G401 (cell line): ENCODE measurements around the gene NRP1. TPM values are rescaled to one million over a fixed set of nuclear protein-coding genes. Genes with fewer than 3 reads are reported as not detected.
A peak's percentile ranks its signal among the peaks of the same experiment; 100 is the strongest.

ENCODE experiments used
- DNase-seq: peaks from one replicate; pipeline ENCODE4 v3.0.0-alpha.2; 2015; ENCODE audit warnings: low spot score
- in situ Hi-C: cut with HindIII; loops from 2 replicates; pipeline ENCODE4 v1.10.0; 2016; ENCODE audit warnings: low sequenced_read_pairs, mixed read lengths
- total RNA-seq: library from RNA; depleted of rRNA; stranded (reverse); fragments of >200 nt; shearing (Covaris generic); gene quantifications from 2 replicates; pipeline ENCODE4 v1.2.3, GENCODE V29; 2014

The NRP1 gene
- total RNA-seq, 1 experiment from 2014 or later, result 17.1 TPM

DNA sequence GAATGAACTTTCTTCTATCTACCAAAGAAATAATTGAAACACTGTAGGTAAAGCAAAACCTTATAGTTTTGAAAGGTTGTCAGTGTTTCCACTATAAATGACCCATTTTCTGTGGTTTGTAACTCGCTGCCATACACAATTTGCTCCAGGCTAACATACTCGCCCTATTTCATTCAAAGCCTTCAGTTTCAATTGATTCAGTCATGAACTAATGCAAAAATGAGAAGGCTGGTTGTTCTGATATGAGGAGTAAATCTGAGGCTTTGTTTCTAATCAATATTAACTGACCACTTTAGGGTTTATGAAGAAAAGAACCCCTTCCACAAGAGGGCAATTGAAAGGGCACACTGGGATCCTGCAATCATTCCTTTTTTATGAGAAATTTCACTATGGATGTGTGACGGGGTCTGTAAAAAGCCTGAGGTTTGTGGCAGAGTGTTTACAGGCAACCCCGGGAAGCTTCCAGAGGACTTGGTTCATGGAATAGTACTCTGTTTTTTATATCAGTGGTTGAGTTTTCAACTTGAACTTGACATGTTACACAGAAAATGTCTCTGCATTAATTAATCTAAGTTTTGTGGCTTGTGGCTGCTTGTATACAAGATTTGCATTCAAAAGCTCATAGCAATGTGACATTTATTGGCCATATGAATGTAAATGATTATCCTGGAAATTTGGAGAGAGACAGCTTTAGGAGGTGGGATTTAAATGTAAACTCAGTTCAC is 133.2 kb downstream of the NRP1 start:
- in situ Hi-C loops, result no loop called here
- no peak for DNase-seq

DNA sequence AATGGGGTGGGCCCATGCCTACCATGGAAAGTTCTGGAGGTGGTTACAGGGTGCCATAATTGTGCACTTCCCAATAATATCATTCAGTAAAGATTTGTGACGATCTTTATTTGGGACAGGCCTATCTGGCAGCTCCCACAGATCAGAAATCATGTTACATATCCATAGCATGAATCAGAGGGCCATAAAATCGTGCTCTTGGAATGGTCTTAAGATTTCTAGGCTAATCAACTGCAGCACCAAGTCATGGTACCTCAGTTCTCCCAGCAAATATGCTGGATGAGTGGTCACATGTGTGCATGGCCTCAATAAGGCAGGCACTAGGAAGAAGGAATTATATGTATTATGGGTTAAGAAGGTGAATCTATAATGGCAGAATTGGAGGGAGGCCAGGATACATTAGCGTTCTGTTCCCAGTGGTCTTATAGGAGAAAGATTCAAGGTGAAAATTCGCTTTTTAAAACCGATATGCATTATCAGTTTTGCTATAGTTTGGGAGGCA is 134.7 kb downstream of the NRP1 start:
- no peak for DNase-seq
- in situ Hi-C loops, result no loop called here

- DNase-seq, result no peak
- in situ Hi-C loops, result no loop called here
Measured at GRCh38 chr10:33198610-33199009, 135.9 kb downstream of the NRP1 start.

DNA sequence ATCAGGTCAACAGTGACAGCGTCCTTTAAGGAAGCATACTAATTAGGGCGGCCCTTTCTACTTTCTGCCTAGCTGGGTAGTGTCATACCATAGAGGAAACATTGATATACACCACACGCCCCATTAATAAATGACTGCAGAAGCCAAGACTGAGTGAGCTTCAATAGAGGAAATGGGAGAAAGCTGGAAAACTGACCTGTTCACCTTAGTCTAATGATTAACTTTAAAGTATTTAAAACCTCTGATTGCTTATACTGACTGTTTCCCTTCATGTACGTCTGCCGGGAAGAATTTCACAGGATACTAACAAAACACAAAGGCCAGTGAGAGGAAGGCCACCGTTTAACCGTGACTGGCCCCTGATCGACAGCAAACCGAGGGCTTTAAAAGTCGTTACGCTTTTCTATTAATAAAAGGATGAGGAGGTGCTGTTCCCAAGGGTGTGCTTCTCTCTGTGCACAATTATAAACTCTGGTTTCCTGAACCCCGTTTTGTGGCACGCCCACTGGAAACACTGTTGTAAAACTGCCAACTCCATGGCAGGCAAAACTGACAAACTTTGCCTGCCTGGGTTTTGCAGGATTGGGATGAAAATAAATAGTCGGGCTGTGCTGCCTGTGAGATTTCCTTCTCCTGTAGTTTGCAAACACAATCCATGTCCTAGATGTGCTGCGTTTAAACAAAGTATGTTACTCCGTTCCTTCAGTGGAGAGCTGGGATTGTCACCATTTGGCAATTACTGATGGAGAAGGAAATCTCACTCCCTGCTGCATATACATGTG is 137.6 kb downstream of the NRP1 start:
- DNase-seq, result no peak
- in situ Hi-C loops, result no loop called here

DNA sequence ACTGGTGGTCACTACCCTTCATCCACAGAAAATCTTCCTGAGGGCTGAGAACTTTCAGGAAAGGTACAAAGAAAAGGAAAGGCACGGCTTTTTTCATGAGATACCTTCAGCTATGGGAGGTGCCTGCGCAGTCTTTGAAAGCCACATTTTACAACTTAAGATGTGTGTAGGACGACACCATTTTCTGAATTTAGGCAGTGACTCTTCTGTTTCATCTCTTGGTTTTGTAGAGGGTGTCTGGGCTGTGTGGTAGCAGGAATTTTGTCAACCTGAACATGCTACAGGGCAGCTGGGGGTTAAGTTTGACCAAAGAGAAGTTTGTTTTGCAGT is 138.1 kb downstream of the NRP1 start:
- in situ Hi-C loops, result no loop called here

DNA sequence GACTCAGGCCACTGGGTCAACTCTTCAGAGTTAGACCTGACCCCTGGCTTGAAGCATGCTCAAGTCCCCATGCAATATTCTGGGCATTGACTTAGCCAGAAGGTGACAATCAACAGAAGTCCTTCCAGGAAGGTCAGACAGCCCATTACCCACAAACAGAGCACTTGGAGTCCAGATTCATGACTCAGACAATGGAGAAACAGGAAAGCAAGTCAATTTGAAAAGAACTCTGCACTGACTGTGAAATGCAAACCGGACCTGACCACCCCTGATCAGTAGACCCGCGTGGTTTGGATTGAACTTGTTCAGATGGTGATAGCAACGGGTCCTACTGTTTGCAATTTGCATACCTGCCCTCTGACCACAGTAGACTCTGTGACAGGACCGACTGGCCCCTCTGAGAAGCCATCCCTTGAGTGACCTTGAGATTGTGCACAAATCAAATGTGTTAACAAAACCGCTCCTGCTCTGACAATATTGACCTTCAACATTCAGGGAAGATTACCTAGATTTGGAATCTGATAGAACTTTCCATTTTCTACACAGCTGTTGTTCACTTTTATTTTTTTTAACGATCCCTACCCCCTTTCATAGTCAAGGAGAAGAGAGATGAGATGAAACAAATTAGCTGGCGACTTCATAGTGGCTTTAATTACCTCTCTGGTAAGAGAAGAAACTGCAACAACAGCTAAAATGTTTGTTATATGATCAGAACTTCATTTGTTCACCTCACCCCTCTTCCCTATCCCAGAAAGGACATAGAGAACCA is 138.7 kb downstream of the NRP1 start:
- in situ Hi-C loops, result no loop called here
- no peak for DNase-seq

More for the DNA sequence above, 138.1 kb downstream of the NRP1 start:
- no peak for DNase-seq

- no peak for DNase-seq
- in situ Hi-C loops, result no loop called here
Measured at GRCh38 chr10:33193701-33194521, 140.6 kb downstream of the NRP1 start.

DNA sequence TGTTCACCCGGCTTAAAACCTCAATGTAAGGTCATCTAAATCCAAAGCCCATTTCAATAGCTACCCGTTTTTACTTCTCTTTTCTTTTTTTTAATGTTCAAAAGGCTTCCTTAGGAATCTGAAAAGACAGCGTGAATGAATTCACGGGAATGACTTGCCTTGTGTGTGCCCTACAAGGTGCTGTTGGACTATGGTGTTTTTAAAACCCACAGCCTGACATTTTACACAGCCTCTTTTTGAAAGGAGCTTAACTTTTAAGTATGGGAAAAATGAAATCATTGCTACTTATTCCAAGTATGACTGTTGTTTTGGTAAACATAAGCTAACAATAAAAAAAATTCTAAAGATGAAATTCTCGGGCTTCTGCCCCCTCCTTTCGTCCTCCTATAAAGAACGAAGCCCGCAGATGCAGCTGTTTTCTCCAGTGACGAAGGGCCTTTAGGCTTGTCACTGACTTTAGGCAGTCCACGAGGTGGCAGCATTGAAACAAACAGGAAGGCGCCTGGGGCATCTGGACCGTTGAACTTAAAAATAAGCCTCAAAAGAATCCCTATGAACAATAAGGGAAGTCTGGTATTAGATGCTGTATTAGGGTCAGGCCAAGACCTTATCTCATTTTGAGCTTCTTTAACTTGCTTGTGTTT is 141.3 kb downstream of the NRP1 start:
- in situ Hi-C loops, result no loop called here

DNA sequence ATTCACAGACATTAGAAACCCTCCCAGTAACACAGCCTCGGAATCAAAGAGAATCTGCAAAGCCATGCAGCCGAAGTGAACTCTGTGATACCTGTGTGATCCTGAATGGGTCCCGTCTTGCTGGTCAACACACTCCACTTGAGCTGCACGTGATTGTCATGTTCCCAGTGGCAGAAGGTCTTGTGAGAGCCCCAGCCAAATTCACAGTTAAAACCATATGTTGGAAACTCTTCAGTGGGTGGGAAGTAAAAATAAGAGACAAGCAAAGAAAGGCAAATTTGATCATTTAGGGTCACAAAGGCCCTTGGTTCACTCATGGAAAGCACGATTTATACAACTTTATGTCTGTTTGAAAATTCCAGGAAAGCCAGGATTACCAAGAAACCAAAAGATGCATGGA is 142.3 kb downstream of the NRP1 start:
- DNase-seq, result no peak
- in situ Hi-C loops, result no loop called here

More for the DNA sequence above, 141.3 kb downstream of the NRP1 start:
- DNase-seq, result peak; percentile 38

DNA sequence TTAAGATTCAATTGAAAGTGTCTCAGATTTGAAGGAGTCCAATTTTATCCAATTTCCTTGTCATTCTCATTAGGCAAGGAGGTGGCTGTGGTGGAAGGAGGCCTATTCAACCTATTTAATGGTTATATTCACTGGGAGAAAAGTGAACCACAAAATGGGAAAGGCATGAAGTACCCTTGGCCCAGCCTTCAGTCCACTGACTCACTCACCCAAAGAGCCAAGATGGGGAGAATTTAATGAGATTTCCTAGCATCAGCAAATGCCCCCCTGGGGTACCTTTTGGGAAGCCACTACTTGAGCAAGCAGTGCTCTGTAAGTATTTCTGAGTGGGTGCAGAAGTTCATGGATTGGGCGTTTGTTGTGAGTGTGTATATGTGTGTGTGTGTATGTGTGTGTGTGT is 144.1 kb downstream of the NRP1 start:
- in situ Hi-C loops, result no loop called here
- DNase-seq, result no peak

DNA sequence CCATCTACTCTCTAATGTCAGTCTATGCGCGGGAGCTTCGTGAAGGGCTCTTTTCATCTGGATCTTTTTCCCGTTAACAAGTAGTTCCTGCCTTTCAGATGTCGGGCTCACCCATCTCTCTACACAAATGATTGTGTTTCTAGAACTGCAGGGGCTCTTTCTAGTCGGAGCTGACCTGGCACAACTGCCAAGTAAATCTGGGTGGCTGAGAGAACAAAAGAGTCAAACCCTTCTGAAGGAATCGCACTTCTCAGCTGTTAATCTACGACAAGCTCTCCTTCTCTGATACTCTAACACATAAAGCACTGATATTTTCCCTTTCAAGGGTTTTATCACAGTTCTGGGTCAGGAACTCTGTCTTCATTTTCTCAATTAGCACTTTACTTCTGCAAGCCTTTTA is 144.7 kb downstream of the NRP1 start:
- no peak for DNase-seq
- in situ Hi-C loops, result no loop called here

DNA sequence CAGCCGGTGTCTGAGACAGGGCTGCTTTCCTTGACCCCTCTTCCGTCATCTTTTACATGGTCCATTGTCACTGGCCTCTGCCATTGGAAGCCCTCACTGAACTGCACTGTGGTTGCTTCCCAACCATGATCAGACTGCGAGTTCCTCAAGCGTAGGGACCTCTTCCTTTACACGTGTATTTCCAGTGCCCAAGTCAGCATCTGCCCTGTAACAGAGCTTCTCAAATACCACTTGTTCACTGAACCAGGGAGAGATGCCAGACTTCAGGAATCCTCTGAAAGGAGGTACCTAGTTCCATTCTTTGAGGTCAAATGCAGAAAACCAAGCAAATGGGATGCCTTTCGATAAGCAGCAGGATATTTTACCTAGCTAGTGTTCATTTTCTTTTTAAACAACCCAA is 145.1 kb downstream of the NRP1 start:
- in situ Hi-C loops, result no loop called here

DNA sequence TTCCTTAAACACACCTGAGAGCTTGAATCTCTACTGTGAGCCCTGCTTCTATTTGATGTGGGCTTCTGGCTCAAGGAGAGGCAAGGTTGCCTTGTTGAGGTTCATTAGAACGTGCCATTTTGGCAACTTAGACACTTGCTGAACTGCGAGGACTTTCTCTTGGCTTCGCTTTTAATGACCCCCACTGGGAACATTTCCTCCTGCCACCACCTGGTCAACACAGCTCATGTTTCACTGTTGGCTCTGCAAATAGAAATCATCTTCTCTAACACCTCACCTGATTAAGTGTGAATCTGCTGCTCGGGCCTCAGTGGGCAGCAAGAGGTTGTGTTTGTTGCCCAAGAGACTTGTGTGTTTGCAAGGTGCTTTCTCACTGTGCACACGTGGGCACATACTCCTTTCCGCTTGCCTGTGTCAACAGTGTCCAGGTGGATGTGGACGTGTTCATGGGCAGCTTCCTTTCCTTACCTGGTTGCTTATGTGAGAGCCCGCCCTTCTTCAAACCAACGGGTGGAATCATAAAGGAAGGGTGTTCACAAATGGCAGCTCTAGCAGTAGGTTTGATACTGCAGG is 147.0 kb downstream of the NRP1 start:
- no peak for DNase-seq
- in situ Hi-C loops, result no loop called here

More for the DNA sequence above, 145.1 kb downstream of the NRP1 start:
- no peak for DNase-seq

GRCh38 chr10:33186150-33186549 is 148.3 kb downstream of the NRP1 start:
- DNase-seq, result no peak
- in situ Hi-C loops, result no loop called here

DNA sequence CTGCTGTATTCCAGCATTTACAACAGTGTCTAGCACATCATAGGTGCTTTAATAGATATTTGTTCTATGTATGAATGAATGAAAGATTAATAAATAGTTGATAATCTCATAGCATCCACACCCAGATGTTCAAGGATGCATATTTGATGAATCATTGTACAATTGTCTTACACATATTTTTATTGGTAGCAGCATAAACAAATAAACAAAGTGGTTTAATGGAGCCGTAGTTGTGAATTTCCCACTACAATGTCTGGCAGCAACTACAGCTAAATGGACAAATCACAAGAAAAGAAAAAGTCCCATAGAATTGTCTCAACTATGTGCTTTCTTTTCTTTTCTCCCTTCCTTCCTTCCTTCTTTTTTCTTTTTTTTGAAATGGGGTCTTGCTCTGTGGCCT is 150.8 kb downstream of the NRP1 start:
- in situ Hi-C loops, result no loop called here
- no peak for DNase-seq

GRCh38 chr10:33180921-33181320 is 153.5 kb downstream of the NRP1 start:
- in situ Hi-C loops, result no loop called here
- DNase-seq, result no peak

GRCh38 chr10:33180390-33180789 is 154.1 kb downstream of the NRP1 start:
- no peak for DNase-seq
- in situ Hi-C loops, result no loop called here

- no peak for DNase-seq
- in situ Hi-C loops, result no loop called here
Measured at GRCh38 chr10:33179067-33179466, 155.4 kb downstream of the NRP1 start.
